ENCODE measurements around the gene CDK16. TPM values are rescaled to one million over a fixed set of nuclear protein-coding genes. Genes with fewer than 3 reads are reported as not detected.

Gene CDK16
- polyA plus RNA-seq, 1 of the 3 experiments (the other 2 are of a cell fraction), result 116 TPM

DNA sequence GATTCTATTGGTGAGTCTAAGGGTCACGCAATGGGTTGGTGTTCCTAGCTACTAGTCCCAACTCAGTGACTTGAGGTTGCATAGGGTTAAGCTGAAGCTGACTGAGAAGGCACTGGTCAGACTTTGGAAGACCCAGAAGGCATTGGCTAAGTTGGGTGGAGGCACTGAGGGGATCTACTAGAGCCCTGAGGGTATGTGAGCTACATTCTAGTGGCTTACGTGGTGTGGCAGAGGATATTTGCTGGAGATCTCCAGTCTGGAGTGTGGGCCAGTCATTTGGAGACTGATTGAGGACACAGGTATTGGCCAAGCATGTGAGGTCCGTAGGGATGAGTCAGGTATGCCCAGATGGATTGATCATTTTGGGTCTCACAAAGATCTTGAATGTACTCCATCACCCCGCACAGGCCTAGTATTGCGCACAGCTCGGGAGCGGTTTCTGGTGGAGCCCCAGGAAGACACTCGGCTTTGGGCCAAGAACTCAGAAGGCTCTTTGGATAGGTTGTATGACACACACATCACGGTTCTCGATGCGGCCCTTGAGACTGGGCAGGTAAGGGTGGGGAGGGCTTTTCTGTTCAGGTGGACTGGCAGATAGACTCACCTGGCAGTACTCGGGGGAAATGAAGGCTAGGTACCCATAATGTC is 21.5 kb downstream of the CDK16 start:
- POLR2A ChIA-PET, result interaction anchor here (0.6 to 1.1 kb wide), 2 partner anchors 16 to 21 kb away, joined by 3 read pairs; no protein-coding TSS in a partner anchor
- no peak for TF ChIP-seq FOSL2 (IDR thresholded peaks at IDR 0.05; ENCODE audit: borderline replicate concordance, low read depth)
- no peak for TF ChIP-seq SMC3 (IDR thresholded peaks at IDR 0.05; ENCODE audit: low read depth, low read length)
- TF ChIP-seq JUND (IDR thresholded peaks at IDR 0.05), result no peak
- no peak for TF ChIP-seq RFX5 (IDR thresholded peaks at IDR 0.05; ENCODE audit: low read length)
- no peak for TF ChIP-seq NFIC (IDR thresholded peaks at IDR 0.05; ENCODE audit: borderline replicate concordance)
- TF ChIP-seq CHD2 (IDR thresholded peaks at IDR 0.05; ENCODE audit: low read length, partially characterized antibody), result no peak
- TF ChIP-seq, protein P1, sequence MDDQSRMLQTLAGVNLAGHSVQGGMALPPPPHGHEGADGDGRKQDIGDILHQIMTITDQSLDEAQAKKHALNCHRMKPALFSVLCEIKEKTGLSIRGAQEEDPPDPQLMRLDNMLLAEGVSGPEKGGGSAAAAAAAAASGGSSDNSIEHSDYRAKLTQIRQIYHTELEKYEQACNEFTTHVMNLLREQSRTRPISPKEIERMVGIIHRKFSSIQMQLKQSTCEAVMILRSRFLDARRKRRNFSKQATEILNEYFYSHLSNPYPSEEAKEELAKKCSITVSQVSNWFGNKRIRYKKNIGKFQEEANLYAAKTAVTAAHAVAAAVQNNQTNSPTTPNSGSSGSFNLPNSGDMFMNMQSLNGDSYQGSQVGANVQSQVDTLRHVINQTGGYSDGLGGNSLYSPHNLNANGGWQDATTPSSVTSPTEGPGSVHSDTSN (IDR thresholded peaks at IDR 0.05), result no peak
- TF ChIP-seq FOXJ3 (CRISPR knock-in tag; IDR thresholded peaks at IDR 0.05), result no peak
- no peak for TF ChIP-seq TEAD4 (IDR thresholded peaks at IDR 0.05; ENCODE audit: borderline replicate concordance, insufficient read depth)
- no peak for TF ChIP-seq EP300 (IDR thresholded peaks at IDR 0.05; ENCODE audit: borderline replicate concordance in 1 of 2, low read depth in 1 of 2, low read length in 1 of 2)
- no peak for TF ChIP-seq RAD21 (IDR thresholded peaks at IDR 0.05; ENCODE audit: low read length)
- no peak for TF ChIP-seq ELF1 (IDR thresholded peaks at IDR 0.05)
- TF ChIP-seq, protein P2, sequence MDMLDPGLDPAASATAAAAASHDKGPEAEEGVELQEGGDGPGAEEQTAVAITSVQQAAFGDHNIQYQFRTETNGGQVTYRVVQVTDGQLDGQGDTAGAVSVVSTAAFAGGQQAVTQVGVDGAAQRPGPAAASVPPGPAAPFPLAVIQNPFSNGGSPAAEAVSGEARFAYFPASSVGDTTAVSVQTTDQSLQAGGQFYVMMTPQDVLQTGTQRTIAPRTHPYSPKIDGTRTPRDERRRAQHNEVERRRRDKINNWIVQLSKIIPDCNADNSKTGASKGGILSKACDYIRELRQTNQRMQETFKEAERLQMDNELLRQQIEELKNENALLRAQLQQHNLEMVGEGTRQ (IDR thresholded peaks at IDR 0.05; ENCODE audit: borderline replicate concordance, low read depth, low read length), result no peak
- TF ChIP-seq, protein P3, sequence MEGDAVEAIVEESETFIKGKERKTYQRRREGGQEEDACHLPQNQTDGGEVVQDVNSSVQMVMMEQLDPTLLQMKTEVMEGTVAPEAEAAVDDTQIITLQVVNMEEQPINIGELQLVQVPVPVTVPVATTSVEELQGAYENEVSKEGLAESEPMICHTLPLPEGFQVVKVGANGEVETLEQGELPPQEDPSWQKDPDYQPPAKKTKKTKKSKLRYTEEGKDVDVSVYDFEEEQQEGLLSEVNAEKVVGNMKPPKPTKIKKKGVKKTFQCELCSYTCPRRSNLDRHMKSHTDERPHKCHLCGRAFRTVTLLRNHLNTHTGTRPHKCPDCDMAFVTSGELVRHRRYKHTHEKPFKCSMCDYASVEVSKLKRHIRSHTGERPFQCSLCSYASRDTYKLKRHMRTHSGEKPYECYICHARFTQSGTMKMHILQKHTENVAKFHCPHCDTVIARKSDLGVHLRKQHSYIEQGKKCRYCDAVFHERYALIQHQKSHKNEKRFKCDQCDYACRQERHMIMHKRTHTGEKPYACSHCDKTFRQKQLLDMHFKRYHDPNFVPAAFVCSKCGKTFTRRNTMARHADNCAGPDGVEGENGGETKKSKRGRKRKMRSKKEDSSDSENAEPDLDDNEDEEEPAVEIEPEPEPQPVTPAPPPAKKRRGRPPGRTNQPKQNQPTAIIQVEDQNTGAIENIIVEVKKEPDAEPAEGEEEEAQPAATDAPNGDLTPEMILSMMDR (IDR thresholded peaks at IDR 0.05), result no peak
- TF ChIP-seq GABPA (IDR thresholded peaks at IDR 0.05; ENCODE audit: low read depth), result no peak
- no peak for TF ChIP-seq RCOR1 (IDR thresholded peaks at IDR 0.05; ENCODE audit: low read length)
- TF ChIP-seq RXRA (IDR thresholded peaks at IDR 0.05; ENCODE audit: borderline replicate concordance, low read depth), result no peak
- TF ChIP-seq FOXM1 (IDR thresholded peaks at IDR 0.05; ENCODE audit: low read depth), result no peak
- TF ChIP-seq MXI1 (IDR thresholded peaks at IDR 0.05; ENCODE audit: low read depth, low read length), result no peak
- TF ChIP-seq NRF1 (IDR thresholded peaks at IDR 0.05; ENCODE audit: low read depth, low read length), result no peak
- Histone ChIP-seq H3K79me2 (ENCODE audit: insufficient read depth) (peaks cover 44% of the 10 kb centered on the region), H3K9me3 (no peaks in the 10 kb centered on the region), H3F3A (replicated peaks; ENCODE audit: insufficient read depth) (peaks cover 4% of the 10 kb centered on the region), H3K4me1 (ENCODE audit: control insufficient read depth in 1 of 2, insufficient read depth in 2 of 2, low read depth in 1 of 2, low read length in 1 of 2) (peaks cover 0 to 2% of the 10 kb centered on the region in 2 experiments; a peak in 1 of 4 replicates), H3K27me3 (ENCODE audit: insufficient read depth) (no peaks in the 10 kb centered on the region), H3K4me2 (no peak overlapping the region), H3K36me3 (replicated peaks in 1 of 2; ENCODE audit: control insufficient read depth in 1 of 2, insufficient read depth in 2 of 2, low read length in 1 of 2) (peaks cover 26 to 35% of the 10 kb centered on the region in 2 experiments), H3K4me3 (ENCODE audit: low read depth in 2 of 2, low read length in 1 of 2) (no peak overlapping the region), H4K20me1 (ENCODE audit: insufficient read depth) (peaks cover 40% of the 10 kb centered on the region), H3K27ac (ENCODE audit: low read depth in 2 of 2, low read length in 1 of 2) (no peak overlapping the region), H3K9me2 (no peaks in the 10 kb centered on the region), H3K9ac (no peak overlapping the region), H2AFZ (ENCODE audit: low read depth) (no peak overlapping the region)
- no peak for DNase-seq
- 98% methylated on average over 10 of the region's 12 CpGs for WGBS (ENCODE audit: low lambda C conversion rate)
- CTCF ChIA-PET, result interaction anchor here (0.8 to 1.0 kb wide), 2 partner anchors 9 to 144 kb away, joined by 3 read pairs; no protein-coding TSS in a partner anchor

Measured in SK-N-SH (cell line).